ENCODE data around the gene MATK.
"Not testable (repeated sequence)": the region's sequence is repeated elsewhere in the genome, so short reads cannot be mapped to it uniquely, and the experiment has no call there.

The MATK gene

GRCh38 chr19:3770136-3770999, 15.8 kb downstream of the MATK start:
- DNase-seq: no peak

GRCh38 chr19:3769494-3769893, 16.7 kb downstream of the MATK start:
- no peak for DNase-seq

- DNase-seq: no peak
Observed at GRCh38 chr19:3768748-3769099, 17.5 kb downstream of the MATK start.

GRCh38 chr19:3768015-3768747, 18.0 kb downstream of the MATK start:
- no peak for DNase-seq

- no peak for DNase-seq
Observed at GRCh38 chr19:3767050-3767449, 19.1 kb downstream of the MATK start.

GRCh38 chr19:3766520-3766919, 19.7 kb downstream of the MATK start:
- DNase-seq: no peak

GRCh38 chr19:3765757-3766156, 20.4 kb downstream of the MATK start:
- DNase-seq: not testable (repeated sequence)

- DNase-seq: no peak
Observed at GRCh38 chr19:3765121-3765520, 21.1 kb downstream of the MATK start.

GRCh38 chr19:3762501-3763459, 23.4 kb downstream of the MATK start, which contains the start of gene MRPL54:
MRPL54 (plus strand) TSS chr19:3762682; CDS start chr19:3762701, 19 bp downstream.
- DNase-seq: peak; percentile 90

- DNase-seq: no peak
Observed at GRCh38 chr19:3762130-3762473, 24.1 kb downstream of the MATK start.

- DNase-seq: peak; percentile 80
Observed at GRCh38 chr19:3761382-3762129, 24.6 kb downstream of the MATK start, which contains the start of gene APBA3. APBA3 (minus strand) TSS chr19:3761692; CDS start chr19:3760264, 1,428 bp downstream.

GRCh38 chr19:3760871-3761361, 25.3 kb downstream of the MATK start:
- no peak for DNase-seq

GRCh38 chr19:3759482-3760254, 26.5 kb downstream of the MATK start:
- no peak for DNase-seq

- not testable (repeated sequence) for DNase-seq
Observed at GRCh38 chr19:3758297-3758696, 27.9 kb downstream of the MATK start.

GRCh38 chr19:3757705-3758104, 28.5 kb downstream of the MATK start:
- DNase-seq: not testable (repeated sequence)

- DNase-seq: no peak
Observed at GRCh38 chr19:3753631-3754410, 32.4 kb downstream of the MATK start.

GRCh38 chr19:3752492-3752891, 33.7 kb downstream of the MATK start:
- no peak for DNase-seq

GRCh38 chr19:3751236-3751635, 34.9 kb downstream of the MATK start:
- DNase-seq: no peak

- DNase-seq: no peak
Observed at GRCh38 chr19:3750211-3750610, 36.0 kb downstream of the MATK start.

- no peak for DNase-seq
Observed at GRCh38 chr19:3748965-3749364, 37.2 kb downstream of the MATK start.
